ENCODE results near the gene LRRC37A3. TPM values are rescaled to one million over a fixed set of nuclear protein-coding genes. Genes with fewer than 3 reads are reported as not detected.
"Not testable (repeated sequence)": the region's sequence is repeated elsewhere in the genome, so short reads cannot be mapped to it uniquely, and the experiment has no call there.

Gene LRRC37A3
- total RNA-seq: 62.4 TPM

DNA sequence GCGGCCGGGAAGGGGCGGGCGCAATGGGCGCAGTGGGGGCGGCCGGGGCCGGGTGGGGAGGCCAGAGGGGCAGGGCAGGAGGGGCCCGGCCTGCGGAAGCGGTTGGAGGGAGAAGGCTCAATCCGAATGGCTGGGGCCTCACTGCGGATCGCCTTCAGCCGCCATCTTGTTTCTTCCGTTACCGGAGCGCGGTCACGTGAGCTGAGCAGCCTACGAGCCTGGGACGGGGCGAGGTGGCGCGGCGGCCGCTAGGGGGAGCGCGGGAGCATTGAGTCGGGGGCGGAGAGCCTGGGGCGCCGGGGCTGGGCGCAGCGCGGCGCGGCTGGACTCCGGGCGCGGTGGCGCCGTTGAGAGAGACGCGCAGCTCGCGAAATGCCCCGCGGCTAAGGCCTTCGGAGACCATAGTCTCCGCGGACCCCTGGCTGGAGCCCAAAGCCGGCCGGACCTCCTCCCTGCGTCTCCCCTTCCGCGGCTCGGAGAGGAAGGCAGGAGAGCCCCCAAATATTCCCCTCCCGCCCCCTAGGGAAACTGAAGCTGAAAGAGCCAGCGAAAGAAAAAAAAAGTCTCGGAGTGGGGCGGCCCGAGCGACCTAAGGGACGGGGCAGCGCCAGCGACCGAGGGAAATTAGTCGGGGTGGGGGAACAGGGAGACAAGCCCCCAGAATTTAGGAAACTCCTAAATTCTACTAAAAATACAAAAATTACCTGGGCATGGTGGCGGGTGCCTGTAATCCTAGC lies at the start of gene LRRC37A3:
Gene LRRC37A3, minus strand, starts transcription at position 190 of the 737 bp plus-strand sequence. CDS start 22,221 bp downstream, outside the sequence.
- DNase-seq: peak; percentile 95

DNA sequence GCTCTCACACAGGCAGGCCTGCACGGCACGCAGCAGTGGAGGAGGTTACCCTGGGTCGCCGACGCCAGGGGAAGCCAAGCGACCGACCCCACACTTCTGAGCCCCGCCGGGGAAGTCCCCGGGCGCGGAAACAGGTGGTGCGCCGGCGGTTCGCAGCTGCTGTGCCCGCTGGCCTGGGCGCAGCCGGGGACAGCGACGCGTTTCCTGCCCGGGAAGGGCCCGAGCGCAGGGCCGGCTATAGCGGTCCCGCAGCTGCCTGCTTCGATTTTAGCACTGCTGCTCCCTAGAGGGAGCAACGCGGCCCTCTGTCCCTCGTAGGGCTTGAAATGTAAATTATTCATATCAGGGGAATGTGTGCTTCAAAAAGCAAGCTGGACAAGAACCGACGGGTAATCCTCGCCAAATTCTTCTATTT lies 46.6 kb upstream of the LRRC37A3 start:
- not testable (repeated sequence) for DNase-seq

DNA sequence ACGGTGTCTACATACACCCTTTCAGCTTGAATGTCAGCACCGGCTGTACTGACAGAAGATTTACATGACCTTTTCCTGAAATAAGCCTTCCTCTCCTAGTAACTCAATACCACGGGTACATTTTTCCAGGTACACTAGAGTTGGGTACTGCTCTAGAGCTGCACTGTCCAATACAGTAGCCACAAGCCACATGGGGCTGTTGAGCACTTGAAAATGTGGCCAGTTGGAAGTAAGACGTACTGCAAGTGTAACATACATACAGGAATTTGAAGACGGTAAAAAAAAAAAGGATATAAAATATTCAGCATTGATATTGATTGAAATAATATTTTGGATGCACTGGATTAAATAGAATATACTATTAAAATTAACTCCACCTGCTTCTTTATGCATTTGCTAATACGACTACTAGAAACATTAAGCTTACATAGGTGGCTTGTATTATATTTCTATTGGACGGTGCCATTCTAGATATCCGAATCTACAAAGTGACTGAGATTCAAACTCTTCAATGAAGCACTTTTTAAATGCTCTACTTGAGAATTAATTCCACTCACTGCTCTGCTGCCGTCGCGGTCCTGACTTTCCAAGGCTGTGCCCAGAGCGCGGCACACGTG lies 46.1 kb upstream of the LRRC37A3 start:
- not testable (repeated sequence) for DNase-seq

DNA sequence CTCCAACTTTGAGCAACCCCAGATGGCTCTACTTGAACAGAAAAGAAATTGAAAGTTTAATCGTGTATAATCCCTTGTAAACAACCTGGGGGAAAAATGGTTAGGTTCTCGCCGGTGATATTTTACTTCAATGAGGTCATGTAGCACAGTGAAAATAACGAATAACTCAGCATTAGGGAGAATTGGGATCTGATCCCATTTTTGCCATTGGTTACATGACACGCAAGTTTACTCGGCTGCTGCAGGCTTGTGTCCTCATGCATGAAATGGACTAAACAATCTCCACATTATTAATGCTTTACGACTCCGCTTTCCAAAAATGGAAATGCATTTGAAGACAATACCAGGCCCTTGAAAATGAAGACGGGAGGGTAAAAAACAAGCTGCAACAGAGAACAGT lies 45.5 kb upstream of the LRRC37A3 start:
- DNase-seq: no peak

DNA sequence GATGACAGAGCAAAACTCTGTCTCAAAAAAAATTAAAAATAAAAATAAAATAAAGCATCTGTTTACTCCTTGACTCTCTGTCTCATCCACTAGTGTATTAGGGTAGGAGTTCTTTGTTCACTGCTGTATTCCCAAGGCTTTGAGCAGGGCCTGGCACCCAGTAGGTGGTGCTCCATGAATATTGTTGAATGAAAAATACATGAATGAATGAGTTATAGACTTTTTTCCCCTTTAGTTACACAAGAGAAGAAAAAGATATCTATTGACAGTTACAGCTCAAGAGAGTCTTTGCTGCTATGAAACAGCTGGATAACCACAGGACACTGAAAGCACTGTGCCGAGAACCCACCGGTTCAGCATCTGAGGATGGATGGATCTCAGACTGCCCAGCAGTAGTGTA lies 44.5 kb upstream of the LRRC37A3 start:
- not testable (repeated sequence) for DNase-seq

DNA sequence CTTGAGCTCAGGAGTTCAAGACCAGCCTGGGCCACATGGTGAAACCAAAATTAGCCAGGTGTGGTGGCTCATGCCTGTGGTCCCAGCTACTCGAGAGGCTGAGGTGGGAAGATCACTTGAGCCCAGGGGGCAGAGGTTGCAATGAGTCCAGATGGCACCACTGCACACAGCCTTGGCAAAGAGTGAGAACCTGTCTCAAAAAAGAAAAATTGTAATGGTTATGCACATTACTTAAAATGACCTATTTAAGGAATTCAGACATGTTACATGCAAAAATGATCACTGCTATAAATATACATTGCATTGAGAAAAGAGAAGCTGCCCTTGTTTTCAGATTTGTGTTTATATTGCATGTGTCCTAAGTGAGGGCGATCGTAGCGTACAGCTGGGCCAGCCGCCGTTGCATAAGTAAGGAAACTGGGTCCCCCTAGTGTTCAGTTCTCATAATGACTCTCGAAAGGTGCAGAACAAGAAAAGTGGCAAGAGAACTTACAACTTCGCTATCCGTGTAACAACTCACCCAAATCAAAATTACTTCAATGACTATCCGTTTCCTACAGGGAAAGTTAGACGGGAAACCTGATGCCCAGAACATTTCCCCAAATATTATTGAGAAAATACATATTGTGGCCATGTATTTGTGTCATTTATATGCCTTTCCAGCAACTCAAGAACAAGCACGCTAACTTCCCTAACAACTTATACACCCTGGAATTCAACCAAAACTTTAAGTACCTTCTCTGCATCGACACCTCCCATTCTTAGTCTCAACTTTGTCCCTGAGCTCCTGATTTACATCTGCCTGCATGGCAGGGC lies 42.5 kb upstream of the LRRC37A3 start:
- DNase-seq: not testable (repeated sequence)

DNA sequence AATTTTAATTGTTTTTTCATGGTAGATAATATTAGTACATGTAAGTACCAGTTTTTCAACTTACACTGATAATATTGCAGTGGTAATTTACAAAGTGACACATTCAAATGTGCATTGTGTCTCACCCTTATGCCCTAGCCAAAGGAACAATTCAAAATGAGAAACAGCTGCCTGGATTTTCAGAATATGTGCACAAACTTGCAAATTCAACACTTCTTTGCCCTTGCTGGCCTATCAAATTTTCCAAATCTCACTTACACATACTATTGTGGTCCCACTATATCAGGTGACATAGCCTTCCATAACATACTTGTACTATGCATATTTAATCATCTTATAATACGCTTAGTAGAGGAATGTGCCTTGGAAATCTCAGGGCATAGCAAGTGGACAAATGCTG lies 32.6 kb upstream of the LRRC37A3 start:
- no peak for DNase-seq

DNA sequence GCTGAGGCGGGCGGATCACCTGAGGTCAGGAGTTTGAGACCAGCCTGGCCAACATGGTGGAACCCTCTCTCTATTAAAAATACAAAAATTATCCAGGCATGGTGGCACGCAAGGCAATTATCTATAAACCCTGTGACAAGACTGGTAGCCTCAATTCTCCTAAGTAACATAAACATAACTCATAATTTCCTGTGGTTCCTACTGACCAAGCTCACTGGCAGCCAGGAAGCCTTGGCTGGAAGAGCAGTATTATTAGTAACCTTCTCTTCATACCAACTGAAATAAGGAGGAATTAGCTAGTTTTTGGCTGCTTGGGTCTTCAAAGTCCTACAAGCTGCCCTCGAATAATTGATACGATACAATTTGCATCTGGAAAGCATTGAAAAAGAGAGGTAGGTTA lies 31.6 kb upstream of the LRRC37A3 start:
- DNase-seq: no peak

DNA sequence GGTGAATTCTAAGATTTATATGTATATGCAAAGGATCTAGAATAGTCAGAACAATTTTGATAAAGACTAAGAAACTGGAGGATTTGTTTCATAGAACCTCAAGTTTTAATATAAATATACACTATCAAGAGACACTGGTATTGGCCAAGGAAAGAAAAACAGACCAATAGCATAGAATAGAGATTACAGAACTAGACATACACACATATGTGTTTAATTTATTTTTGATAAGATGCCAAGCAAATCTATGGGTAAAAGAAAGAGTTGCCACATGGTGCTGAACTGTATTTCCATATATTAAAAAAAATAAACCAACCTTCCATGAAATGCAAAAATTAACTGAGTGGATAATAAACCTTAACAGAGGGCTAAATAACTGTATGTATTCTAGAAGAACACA lies 27.9 kb upstream of the LRRC37A3 start:
- DNase-seq: no peak

DNA sequence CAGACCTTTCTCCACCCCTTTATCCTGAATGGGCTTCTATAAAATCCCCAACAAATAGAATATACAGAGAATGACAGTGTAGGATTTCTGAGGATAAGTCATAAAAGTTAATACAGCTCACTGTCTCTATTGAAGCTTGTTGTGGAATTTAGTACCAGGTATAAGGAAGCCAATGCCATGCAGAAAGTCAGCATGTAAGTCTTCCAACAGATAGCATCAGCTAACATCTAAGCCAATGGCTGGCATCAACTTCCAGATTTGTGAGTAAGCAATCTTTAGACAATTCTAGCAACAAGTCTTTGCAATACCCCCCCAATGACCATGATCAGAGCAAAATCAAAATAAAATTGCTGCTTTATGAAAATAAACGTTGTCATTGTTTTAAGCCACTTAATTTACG lies 22.5 kb upstream of the LRRC37A3 start:
- no peak for DNase-seq

DNA sequence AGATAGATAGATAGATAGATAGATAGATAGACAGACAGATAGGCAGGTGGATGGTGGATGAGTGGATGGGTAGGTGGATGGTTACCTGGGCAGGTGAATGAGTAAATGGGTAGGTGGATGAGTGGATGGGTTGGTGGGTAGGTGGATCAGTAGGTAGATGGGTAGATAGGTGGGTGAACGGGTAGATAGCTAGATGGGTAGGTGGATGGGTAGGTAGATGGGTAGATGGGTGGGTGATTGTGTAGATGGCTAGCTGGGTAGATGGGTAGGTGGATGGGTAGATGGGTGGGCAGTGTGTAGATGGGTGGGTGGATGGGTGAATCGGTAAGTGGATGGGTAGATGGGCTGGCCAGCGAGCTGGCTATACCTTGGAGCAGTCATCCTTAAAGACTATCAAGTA lies 21.8 kb upstream of the LRRC37A3 start:
- DNase-seq: no peak

DNA sequence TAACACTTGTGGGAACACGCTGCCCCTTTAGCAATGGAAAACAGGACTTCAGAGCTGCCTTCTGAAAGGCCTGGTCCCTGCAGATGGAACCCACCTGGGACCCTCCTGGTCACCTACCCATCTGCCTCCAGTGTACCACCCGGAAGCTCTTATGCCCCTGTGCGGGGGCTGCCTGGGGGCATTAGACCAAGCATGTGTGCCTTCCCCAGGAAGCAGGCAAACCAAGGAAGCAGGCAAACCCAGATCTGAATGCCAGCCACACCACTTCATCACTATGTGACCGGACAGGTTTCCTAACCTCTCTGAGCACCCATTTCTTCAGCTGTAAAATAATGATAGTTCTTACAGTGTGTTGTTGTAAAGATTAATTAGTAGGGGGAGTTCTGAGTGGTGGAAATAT lies 20.8 kb upstream of the LRRC37A3 start:
- no peak for DNase-seq

DNA sequence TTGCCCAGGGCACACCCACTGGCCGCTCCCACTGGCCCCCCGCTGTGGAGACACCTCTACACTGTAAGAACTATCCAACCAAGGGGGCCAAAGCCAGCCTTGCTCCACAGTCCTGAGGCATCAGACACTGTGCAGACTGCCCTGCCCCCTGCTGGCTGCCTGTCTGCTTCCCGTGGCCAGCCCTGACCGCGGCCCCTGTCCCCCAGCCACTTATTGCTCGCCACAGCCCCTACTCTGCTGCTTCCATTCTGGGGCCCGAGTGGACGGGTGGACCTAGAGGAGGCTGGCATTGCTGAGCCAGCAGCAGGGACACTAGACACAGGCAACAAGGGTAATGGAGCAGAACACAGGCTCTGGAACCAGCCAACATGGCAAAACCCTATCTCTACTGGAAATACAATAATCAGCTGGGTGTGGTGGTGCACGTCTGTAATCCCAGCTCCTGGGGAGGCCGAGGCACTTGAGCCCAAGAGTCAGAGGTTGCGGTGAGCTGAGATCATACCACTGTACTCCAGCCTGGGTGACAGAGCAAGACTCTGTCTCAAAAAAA lies 19.7 kb upstream of the LRRC37A3 start:
- no peak for DNase-seq

DNA sequence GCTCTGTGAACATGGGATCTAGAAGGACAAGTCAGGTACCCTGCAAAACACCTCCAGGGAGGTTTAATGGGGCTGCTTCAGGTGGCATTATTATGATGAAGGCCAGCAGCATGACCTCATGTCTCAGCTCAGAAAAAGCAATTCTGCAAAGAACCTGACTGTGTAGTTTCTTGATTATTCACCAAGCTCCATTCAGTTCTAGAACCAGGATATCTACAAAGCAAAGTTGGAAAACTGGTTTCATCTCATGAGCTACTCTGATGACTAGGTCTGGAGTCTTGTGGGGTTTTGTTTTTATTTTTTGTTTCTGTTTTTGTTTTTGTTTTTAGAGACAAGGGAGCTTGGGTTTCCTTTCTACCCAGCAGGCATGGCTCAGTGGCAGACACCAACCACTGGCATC lies 19.0 kb upstream of the LRRC37A3 start:
- DNase-seq: no peak

DNA sequence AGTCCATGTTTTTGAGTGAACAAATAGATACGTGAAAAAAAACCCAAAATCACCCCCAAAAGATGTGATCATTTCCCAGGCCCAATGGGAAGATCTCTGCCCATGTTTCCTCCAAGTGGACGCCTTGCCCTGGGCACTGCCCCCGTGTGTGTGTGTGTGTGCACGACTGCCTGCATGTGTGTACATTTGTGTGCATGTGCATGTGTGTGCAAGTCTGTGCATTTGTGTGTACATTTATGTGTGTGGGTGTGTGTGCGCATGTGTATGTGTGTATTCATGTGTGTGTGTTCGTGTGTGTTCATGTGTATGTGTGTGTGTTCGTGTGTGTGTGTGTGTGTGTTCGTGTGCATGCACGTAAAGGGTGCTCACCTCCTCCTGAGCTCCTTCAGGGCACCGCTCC lies 16.8 kb upstream of the LRRC37A3 start:
- no peak for DNase-seq

DNA sequence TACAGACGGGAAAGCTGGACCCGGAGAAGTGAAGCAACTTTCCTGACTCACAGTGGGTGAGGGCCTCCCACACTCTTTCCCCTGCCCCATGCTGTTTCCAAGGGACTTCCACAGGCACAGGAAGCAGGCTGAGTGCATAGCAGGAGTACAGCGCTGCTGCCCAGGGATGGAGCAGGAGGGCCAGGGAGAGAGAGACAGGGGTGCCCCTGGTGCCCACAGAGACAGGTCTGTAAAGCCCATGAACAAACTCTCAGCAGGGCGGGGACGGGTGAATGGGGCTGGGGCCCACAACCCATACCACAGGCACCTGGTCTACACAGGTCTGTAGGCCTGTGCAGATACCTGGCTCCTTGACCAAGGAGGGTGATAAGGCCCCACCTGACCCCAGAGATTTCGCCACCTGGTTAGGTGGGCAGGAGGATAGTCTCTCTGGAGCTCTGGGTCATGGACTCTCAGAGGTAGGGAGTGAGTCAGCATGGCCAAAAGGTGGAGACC lies 15.1 kb upstream of the LRRC37A3 start:
- not testable (repeated sequence) for DNase-seq

DNA sequence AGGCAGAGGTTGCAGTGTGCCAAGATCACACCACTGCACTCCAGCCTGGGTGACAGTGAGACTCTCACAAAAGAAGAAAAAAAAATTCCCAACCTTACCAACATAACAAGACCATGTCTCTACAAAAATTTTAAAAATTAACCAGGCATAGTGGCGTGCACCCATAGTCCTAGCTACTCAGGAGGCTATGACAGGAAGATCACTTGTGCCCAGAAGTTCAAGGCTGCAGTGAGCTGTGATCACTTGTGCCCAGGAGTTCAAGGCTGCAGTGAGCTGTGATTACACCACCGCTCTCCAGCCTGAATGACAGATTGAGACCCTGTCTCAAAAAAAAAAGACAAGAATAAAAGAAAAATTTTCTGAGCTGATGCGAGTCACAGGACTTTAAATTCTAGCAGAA lies 13.6 kb upstream of the LRRC37A3 start:
- not testable (repeated sequence) for DNase-seq

DNA sequence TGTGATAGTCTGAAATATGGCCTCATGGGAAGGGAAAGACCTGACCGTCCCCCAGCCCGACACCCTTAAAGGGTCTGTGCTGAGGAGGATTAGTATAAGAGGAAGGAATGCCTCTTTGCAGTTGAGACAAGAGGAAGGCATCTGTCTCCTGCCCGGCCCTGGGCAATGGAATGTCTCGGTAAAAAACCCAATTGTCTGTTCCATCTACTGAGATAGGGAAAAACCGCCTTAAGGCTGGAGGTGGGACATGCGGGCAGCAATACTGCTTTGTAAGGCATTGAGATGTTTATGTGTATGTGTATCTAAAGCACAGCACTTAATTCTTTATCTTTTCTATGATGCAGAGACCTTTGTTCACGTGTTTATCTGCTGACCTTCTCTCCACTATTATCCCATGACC lies 11.1 kb upstream of the LRRC37A3 start:
- DNase-seq: not testable (repeated sequence)

DNA sequence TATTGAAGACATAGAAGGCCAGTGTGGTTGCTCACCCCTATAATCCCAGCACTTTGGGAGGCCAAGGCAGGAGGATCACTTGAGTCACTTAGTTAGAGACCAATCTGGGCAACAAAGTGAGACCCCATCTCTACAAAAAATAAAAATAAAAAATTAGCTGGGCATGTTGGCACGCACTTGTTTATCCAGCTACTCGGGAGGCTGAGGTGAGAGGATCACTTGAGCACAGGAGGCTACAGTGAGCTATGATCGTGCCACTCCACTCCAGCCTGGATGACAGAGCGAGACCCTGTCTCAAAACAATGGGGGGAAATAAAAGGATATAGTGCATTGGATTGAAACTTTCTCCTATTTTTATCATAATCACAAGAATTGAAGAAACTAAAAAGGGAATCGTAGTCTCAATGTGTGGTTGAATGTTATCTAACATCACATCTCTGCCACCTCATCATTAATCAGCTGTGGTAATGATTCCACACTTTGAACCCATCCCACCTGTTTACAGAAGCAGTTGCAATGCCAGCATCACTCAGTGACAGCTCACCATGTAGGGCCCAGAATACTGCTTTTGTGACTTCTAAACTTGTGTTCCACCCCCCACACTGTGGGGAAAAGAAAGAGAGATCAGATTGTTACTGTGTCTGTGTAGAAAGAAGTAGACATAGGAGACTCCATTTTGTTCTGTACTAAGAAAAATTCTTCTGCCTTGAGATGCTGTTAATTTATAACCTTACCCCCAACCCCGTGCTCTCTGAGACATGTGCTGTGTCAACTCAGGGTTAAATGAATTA lies 10.3 kb upstream of the LRRC37A3 start:
- DNase-seq: not testable (repeated sequence)

DNA sequence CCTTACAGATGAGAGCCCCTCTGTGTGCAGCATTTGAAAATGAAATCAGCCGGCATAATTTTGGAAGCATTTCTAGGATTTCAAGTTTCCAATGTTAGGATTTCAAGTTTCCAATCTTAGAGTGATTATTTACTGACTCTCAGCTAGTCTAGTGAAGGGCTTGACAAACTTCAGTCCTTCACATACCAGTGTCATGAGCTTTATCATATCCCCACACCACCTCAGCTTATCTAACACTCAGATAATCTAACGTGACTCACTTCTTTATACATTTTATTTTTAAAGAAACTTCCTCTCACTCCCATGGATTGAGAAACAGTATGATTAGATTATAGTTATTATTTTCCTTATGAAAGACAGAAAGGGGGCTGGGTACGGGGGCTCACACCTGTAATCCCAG lies 9.4 kb upstream of the LRRC37A3 start:
- not testable (repeated sequence) for DNase-seq

DNA sequence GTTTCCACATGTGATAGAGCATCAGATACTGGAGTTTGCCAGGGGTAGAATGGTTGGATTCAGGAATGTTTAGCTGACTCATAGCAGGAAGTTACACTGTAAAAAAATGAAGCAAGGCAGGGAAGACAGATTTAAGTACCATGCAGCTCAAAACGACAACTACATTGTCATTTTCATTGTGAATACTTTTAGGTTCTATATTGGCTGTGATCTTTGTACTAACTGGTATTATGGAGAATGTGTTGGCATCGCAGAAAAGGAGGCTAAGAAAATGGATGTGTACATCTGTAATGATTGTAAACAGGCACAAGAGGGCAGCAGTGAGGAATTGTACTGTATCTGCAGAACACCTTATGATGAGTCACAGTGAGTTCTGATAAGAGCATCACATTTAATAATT lies 8.2 kb upstream of the LRRC37A3 start:
- DNase-seq: not testable (repeated sequence)

DNA sequence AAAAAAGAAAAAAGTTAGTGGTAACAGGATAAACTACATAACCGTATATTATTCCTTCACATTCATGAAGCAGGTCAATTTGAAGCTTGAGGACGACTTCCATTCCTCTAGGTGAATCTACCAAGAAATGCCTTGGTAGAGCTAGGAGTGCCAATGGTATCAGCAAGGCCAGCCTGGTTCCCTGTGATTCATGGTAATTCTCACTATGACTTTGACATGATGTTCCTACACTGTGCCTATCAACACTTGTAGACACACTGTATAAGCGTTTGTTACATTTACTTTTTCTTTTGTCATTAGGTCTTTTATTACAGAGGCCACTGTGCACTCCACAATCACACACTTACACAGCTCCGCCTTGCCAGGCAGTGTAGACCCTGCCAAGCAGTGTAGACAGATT lies 7.2 kb upstream of the LRRC37A3 start:
- not testable (repeated sequence) for DNase-seq
